Measurements from ENCODE around the gene LRRC74A.
"Not testable (repeated sequence)": the region's sequence is repeated elsewhere in the genome, so short reads cannot be mapped to it uniquely, and the experiment has no call there.

LRRC74A gene

DNA sequence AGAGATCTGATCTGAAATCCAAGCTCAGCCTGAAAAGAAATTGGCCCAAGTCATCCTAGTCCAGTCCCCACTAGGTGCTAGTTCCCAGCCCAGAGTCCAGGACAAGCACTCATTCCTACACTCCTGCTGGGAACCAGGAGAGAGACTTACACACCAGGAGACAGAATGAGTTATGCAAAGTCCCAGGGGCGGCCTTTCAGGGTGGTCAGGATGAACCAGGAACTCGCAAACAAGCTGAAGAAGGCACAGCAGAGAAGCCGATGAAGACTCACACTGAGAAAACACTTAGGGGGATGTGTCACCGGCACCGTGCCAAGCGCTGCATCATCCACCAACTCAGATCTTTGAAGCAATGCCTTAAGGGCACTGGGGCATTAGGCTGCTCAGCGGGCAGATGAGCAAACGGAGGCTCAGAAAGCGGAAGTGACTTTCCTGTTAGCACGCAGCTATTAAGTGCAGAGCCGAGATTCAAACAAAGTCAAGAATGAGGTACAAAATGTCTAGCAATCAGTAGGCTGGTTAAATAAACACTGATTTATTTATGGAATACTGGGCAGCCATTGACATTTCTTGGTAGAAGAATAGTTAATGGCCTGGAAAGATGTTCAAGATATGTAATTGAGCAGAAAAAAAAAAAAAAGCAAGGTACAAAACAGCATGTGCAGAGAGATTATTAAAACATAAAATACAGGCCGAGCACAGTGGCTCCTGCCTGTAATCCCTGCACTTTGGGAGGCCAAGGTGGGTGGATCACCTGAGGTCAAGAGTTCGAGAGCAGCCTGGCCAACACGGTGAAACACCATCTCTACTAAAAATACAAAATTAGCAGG is 78.7 kb downstream of the LRRC74A start:
- Histone ChIP-seq H3K9ac (ENCODE audit: low read depth, low read length) (no peak overlapping the region), H3K36me3 (ENCODE audit: insufficient read depth, low read length) (no peaks in the 10 kb centered on the region), H3K4me1 (ENCODE audit: insufficient read depth, low read length) (peaks cover 17% of the 10 kb centered on the region; the same call in 1 of the 2 replicates), H3K9me3 (ENCODE audit: control insufficient read depth, insufficient read depth, low read length) (peaks cover 3% of the 10 kb centered on the region; the same call in 1 of the 2 replicates)

GRCh38 chr14:76908834-76909233 is 82.6 kb downstream of the LRRC74A start:
- no peaks in the 10 kb centered on the region for H3K36me3 ChIP-seq (ENCODE audit: insufficient read depth, low read length)
- peaks cover 17% of the 10 kb centered on the region; the same call in 1 of the 2 replicates for H3K4me1 ChIP-seq (ENCODE audit: insufficient read depth, low read length)
- H3K9ac ChIP-seq (ENCODE audit: low read depth, low read length): no peak overlapping the region

GRCh38 chr14:76909266-76909665 is 83.1 kb downstream of the LRRC74A start:
- Histone ChIP-seq H3K36me3 (ENCODE audit: insufficient read depth, low read length) (no peaks in the 10 kb centered on the region), H3K9me3 (ENCODE audit: control insufficient read depth, insufficient read depth, low read length) (no peaks in the 10 kb centered on the region), H3K4me1 (ENCODE audit: insufficient read depth, low read length) (peaks cover 13% of the 10 kb centered on the region; the same call in 1 of the 2 replicates), H3K9ac (ENCODE audit: low read depth, low read length) (no peak overlapping the region)

More at GRCh38 chr14:76908834-76909233, 82.6 kb downstream of the LRRC74A start:
- no peaks in the 10 kb centered on the region for H3K9me3 ChIP-seq (ENCODE audit: control insufficient read depth, insufficient read depth, low read length)

GRCh38 chr14:76910371-76910890 is 84.2 kb downstream of the LRRC74A start:
- H3K9me3 ChIP-seq (ENCODE audit: control insufficient read depth, insufficient read depth, low read length): no peaks in the 10 kb centered on the region
- H3K4me1 ChIP-seq (ENCODE audit: insufficient read depth, low read length): peaks cover 6% of the 10 kb centered on the region; the same call in 1 of the 2 replicates
- H3K9ac ChIP-seq (ENCODE audit: low read depth, low read length): no peak overlapping the region
- H3K36me3 ChIP-seq (ENCODE audit: insufficient read depth, low read length): no peaks in the 10 kb centered on the region

- Histone ChIP-seq H3K9me3 (ENCODE audit: control insufficient read depth, insufficient read depth, low read length) (no peaks in the 10 kb centered on the region), H3K4me1 (ENCODE audit: insufficient read depth, low read length) (peaks cover 5% of the 10 kb centered on the region; the same call in 1 of the 2 replicates), H3K36me3 (ENCODE audit: insufficient read depth, low read length) (no peaks in the 10 kb centered on the region), H3K9ac (ENCODE audit: low read depth, low read length) (no peak overlapping the region)
Observed at GRCh38 chr14:76911473-76911872, 85.3 kb downstream of the LRRC74A start.

DNA sequence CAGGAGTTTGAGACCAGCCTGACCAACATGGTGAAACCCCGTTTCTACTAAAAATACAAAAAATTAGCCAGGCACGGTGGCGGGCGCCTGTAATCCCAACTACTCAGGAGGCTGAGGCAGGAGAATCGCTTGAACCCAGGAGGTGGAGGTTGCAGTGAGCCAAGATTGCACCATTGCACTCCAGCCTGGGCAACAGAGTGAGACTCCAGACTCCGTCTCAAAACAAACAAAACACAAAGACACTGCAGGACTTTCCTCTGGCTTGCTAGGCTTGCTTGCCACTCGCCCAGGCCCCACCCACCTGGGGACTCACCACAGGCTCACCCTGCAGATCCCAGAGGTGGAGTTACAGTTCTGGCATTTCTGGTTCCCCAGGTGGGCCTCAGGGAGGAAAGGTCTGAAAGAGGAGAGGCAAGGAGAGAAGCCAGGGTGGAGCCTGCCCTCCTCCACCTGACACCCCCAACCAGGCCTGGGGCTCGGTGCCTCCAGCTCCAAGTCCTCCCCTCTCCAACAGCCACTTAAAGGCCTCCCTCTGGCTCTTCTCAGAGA is 88.4 kb downstream of the LRRC74A start:
- H3K4me1 ChIP-seq (ENCODE audit: insufficient read depth, low read length): peaks cover 31% of the 10 kb centered on the region

DNA sequence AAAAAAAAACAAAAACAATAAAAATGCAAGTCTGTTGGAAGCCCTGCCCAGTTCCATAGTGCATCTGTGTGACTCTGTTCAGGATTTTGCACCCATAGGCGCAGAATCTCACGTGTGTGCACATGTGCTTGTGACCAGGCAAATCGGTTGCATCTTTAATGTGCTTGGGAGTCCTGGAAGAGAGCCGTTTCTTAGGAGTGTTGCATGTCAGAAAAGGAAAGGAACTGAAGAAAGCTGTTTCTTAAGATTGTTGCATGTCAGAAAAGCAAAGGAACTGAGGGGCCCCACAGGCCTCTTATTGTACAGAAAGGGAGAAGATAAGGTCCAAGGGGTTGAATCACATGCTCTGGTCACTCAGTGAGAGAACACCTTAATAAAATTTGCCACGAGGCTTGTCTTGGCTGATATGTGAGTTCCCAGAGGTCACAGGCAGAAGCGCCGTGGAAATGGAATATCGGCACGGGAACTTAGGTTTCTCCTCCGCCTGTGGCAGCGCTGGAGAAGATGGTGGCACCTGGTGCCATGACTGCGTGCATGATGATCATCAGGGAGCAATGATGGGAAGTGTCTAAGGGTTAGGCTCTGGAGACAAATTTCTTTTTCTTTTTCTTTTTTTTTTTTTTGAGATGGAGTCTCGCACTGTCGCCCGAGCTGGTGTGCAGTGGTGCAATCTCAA is 90.0 kb downstream of the LRRC74A start:
- H3K9ac ChIP-seq (ENCODE audit: low read depth, low read length): no peak overlapping the region
- H3K4me1 ChIP-seq (ENCODE audit: insufficient read depth, low read length): peaks cover 45% of the 10 kb centered on the region
- H3K36me3 ChIP-seq (ENCODE audit: insufficient read depth, low read length): no peaks in the 10 kb centered on the region
- H3K9me3 ChIP-seq (ENCODE audit: control insufficient read depth, insufficient read depth, low read length): no peaks in the 10 kb centered on the region

More for the DNA sequence above, 88.4 kb downstream of the LRRC74A start:
- H3K9me3 ChIP-seq (ENCODE audit: control insufficient read depth, insufficient read depth, low read length); H3K9ac ChIP-seq (ENCODE audit: low read depth, low read length); H3K36me3 ChIP-seq (ENCODE audit: insufficient read depth, low read length): not testable (repeated sequence)

- no peak overlapping the region for H3K9ac ChIP-seq (ENCODE audit: low read depth, low read length)
- no peaks in the 10 kb centered on the region for H3K36me3 ChIP-seq (ENCODE audit: insufficient read depth, low read length)
- H3K9me3 ChIP-seq (ENCODE audit: control insufficient read depth, insufficient read depth, low read length): no peaks in the 10 kb centered on the region
- peaks cover 51% of the 10 kb centered on the region for H3K4me1 ChIP-seq (ENCODE audit: insufficient read depth, low read length)
Observed at GRCh38 chr14:76917158-76917596, 91.0 kb downstream of the LRRC74A start.

DNA sequence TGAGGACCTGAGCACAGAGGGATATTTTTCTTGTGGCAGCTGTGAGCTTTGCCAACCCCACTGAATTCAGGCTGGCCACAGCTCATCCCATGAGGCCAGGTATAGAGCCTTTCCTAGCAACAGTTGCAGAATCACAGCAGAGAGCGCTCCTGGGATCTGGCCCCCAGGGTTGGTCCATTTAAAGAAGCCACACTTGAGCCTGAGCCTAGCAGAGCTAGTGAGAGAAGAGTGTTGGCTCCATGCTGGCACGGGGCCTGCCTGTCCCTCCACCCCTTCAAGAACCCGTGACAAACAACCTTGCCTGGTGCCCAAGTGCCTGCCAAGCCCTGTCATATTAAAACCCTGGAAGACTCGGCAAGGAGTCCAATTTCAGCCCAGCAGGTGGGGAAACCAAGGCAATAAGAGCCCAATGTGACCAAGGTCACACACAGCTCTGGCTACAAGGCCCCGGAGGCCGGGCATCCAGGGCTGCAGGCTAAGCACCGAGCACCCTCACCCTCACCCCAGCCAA is 91.6 kb downstream of the LRRC74A start:
- H3K36me3 ChIP-seq (ENCODE audit: insufficient read depth, low read length): no peaks in the 10 kb centered on the region
- peaks cover 52% of the 10 kb centered on the region for H3K4me1 ChIP-seq (ENCODE audit: insufficient read depth, low read length)
- H3K9ac ChIP-seq (ENCODE audit: low read depth, low read length): no peak overlapping the region
- H3K9me3 ChIP-seq (ENCODE audit: control insufficient read depth, insufficient read depth, low read length): no peaks in the 10 kb centered on the region

DNA sequence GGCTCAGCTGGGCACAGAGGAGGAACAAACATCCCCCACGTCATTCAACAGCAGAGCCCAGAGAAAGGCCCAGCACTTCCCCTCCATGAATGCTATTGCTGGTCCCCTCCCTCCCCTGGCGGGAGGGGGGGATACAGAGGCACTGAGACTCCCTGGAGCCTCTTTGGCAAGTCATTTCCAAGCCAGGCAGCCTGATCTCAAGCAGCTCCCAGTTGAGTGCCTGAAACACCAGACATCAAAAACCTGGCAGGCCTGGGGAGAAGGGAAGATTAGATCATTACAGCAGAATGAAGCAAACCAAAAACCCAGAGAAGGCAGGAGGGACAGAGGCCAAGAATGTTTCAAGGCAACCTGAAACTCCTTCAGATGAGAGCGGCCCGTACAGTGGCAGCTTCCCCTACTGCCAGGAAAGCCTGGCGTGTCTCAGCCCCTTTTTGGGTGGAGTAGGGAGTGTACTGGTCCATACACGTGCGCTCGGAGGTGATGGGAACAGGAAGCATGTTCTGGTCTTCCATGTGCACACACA is 92.1 kb downstream of the LRRC74A start:
- H3K36me3 ChIP-seq (ENCODE audit: insufficient read depth, low read length): no peaks in the 10 kb centered on the region
- no peak overlapping the region for H3K9ac ChIP-seq (ENCODE audit: low read depth, low read length)
- no peaks in the 10 kb centered on the region for H3K9me3 ChIP-seq (ENCODE audit: control insufficient read depth, insufficient read depth, low read length)
- H3K4me1 ChIP-seq (ENCODE audit: insufficient read depth, low read length): peaks cover 57% of the 10 kb centered on the region

GRCh38 chr14:76918782-76919394 is 92.7 kb downstream of the LRRC74A start:
- H3K36me3 ChIP-seq (ENCODE audit: insufficient read depth, low read length): no peaks in the 10 kb centered on the region
- peak overlapping the region; percentile 4; the same call in 1 of the 2 replicates for H3K9ac ChIP-seq (ENCODE audit: low read depth, low read length)
- peaks cover 62% of the 10 kb centered on the region for H3K4me1 ChIP-seq (ENCODE audit: insufficient read depth, low read length)
- no peaks in the 10 kb centered on the region for H3K9me3 ChIP-seq (ENCODE audit: control insufficient read depth, insufficient read depth, low read length)
